ENCODE measurements around the gene SLC30A1.

The SLC30A1 gene

DNA sequence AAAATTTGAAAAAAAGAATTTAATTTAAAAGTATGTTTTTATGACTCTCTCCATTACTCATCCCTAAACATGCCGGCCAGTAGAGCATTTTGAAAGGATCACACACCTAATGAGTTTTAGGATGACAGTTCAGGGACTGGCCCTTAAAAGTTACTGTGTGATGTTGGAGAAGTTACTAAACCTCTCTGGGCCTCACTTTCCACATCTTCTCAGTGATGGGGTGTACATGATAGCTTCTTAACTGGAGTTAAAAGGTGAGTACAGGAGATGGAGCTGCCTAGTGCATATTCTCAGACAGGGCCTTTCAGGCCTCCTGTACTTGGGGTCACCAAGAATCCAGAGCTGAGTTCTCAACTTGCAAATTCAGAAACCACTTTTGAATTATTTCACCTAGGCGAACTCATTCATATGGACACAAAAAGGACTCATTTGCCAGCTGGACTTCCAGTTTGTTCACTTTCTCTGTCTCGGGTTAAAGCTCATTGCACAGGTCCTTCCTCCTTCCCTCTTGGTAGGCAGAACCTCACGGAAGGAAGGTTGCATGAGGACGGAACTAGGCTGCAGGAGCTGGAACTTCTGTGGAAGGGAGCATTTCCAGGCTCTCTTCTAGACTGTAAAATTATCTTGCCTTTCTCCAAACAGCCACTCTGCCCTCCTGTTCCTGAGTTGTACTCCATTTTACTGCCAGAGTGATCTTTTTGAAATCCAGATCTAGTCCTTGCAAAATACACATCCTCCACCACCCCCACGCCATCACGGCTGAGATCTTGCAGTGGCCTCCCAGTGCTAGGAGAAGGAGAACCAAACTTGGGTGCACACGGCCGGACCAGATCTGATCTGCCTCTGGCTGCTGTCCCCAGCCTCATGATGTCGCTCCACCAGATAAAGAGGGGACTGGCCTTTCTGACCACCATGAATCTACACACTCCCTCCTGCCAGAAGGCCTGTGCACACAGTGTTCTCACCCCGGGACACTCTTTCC is 4.3 kb upstream of the SLC30A1 start:
- no peaks in the 10 kb centered on the region for H3K79me2 ChIP-seq (ENCODE audit: insufficient read depth, low read length)
- H4K20me1 ChIP-seq (ENCODE audit: insufficient read depth, low read length): no peaks in the 10 kb centered on the region
- H3K36me3 ChIP-seq (ENCODE audit: insufficient read depth, low read length): no peaks in the 10 kb centered on the region
- no peak overlapping the region for H3K27ac ChIP-seq (ENCODE audit: low read depth, low read length, poor library complexity, severe bottlenecking)
- no peak overlapping the region for H3K4me3 ChIP-seq (ENCODE audit: low read depth, low read length, poor library complexity, severe bottlenecking)
- H3K4me2 ChIP-seq (ENCODE audit: low read length): no peak overlapping the region
- H3K4me1 ChIP-seq (ENCODE audit: insufficient read depth, low read length, severe bottlenecking): peaks cover 13% of the 10 kb centered on the region
- no peak for TF ChIP-seq EZH2 (IDR thresholded peaks at IDR 0.05; ENCODE audit: borderline replicate concordance, low read length)
- TF ChIP-seq, protein P1, sequence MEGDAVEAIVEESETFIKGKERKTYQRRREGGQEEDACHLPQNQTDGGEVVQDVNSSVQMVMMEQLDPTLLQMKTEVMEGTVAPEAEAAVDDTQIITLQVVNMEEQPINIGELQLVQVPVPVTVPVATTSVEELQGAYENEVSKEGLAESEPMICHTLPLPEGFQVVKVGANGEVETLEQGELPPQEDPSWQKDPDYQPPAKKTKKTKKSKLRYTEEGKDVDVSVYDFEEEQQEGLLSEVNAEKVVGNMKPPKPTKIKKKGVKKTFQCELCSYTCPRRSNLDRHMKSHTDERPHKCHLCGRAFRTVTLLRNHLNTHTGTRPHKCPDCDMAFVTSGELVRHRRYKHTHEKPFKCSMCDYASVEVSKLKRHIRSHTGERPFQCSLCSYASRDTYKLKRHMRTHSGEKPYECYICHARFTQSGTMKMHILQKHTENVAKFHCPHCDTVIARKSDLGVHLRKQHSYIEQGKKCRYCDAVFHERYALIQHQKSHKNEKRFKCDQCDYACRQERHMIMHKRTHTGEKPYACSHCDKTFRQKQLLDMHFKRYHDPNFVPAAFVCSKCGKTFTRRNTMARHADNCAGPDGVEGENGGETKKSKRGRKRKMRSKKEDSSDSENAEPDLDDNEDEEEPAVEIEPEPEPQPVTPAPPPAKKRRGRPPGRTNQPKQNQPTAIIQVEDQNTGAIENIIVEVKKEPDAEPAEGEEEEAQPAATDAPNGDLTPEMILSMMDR (IDR thresholded peaks at IDR 0.05; ENCODE audit: low read length): no peak
- no peak overlapping the region for H2AFZ ChIP-seq (ENCODE audit: low read length)
- no peaks in the 10 kb centered on the region for H3K9me2 ChIP-seq (ENCODE audit: low read depth, low read length)
- H3K9me3 ChIP-seq (ENCODE audit: low read length): no peaks in the 10 kb centered on the region
- H3F3A ChIP-seq (ENCODE audit: insufficient read depth, low read length): no peaks in the 10 kb centered on the region
- no peaks in the 10 kb centered on the region for H3K27me3 ChIP-seq (ENCODE audit: insufficient read depth, low read length)
- no peak overlapping the region for H3K9ac ChIP-seq (ENCODE audit: low read length)

DNA sequence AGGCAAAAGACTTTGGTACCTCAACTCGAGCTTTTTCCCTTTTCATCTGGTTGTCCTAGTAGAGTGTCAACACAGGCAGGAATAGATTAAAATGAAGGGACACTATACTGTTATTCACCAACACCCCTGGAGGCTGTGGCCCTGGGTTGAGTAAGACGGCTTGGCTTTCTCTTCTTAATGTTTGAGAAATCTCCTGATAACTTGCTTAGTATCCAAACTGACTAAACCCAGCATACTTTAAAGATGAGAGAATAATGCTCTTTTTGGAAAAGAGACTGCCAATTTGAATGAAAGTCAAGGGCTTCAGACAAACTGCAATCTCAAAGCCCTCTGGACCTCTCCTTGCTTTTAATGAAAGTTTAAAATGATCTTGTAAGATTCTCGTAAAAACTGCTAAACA is 2.6 kb upstream of the SLC30A1 start:
- H3K4me3 ChIP-seq (ENCODE audit: low read depth, low read length, poor library complexity, severe bottlenecking): no peak overlapping the region
- TF ChIP-seq EZH2 (IDR thresholded peaks at IDR 0.05; ENCODE audit: borderline replicate concordance, low read length): no peak
- TF ChIP-seq, protein P1 (IDR thresholded peaks at IDR 0.05; ENCODE audit: low read length): no peak
- no peak overlapping the region for H3K9ac ChIP-seq (ENCODE audit: low read length)
- H3K4me2 ChIP-seq (ENCODE audit: low read length): no peak overlapping the region
- H3K9me2 ChIP-seq (ENCODE audit: low read depth, low read length): no peaks in the 10 kb centered on the region
- H3K27ac ChIP-seq (ENCODE audit: low read depth, low read length, poor library complexity, severe bottlenecking): no peak overlapping the region
- H3K36me3 ChIP-seq (ENCODE audit: insufficient read depth, low read length): no peaks in the 10 kb centered on the region
- no peaks in the 10 kb centered on the region for H3K79me2 ChIP-seq (ENCODE audit: insufficient read depth, low read length)
- H3K9me3 ChIP-seq (ENCODE audit: low read length): no peaks in the 10 kb centered on the region
- H4K20me1 ChIP-seq (ENCODE audit: insufficient read depth, low read length): no peaks in the 10 kb centered on the region
- H3F3A ChIP-seq (ENCODE audit: insufficient read depth, low read length): no peaks in the 10 kb centered on the region
- no peak overlapping the region for H2AFZ ChIP-seq (ENCODE audit: low read length)
- peaks cover 30% of the 10 kb centered on the region for H3K4me1 ChIP-seq (ENCODE audit: insufficient read depth, low read length, severe bottlenecking)
- H3K27me3 ChIP-seq (ENCODE audit: insufficient read depth, low read length): no peaks in the 10 kb centered on the region

DNA sequence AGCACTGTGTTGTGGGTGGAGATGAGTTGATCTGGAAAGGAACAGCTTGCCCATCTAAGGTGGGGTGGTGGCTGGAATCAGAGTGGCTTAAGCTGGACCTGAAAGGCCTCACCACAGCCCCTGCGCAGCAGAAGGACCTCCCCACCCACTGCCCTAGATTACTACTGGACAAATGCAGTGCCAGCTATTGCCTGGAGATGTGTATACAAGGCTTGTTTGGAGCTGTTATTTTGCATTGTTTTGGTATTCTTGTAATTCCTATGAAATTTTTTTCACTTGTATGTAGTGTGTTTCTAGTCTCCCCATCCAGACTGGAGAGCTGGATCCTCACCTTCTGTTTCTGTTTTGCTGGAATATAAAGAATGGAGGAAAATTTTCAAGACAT is 1.3 kb upstream of the SLC30A1 start:
- H3K4me1 ChIP-seq (ENCODE audit: insufficient read depth, low read length, severe bottlenecking): peaks cover 30% of the 10 kb centered on the region
- no peaks in the 10 kb centered on the region for H3F3A ChIP-seq (ENCODE audit: insufficient read depth, low read length)
- H3K9me2 ChIP-seq (ENCODE audit: low read depth, low read length): no peaks in the 10 kb centered on the region
- H3K79me2 ChIP-seq (ENCODE audit: insufficient read depth, low read length): no peaks in the 10 kb centered on the region
- peaks cover 4% of the 10 kb centered on the region; the same call in 1 of the 2 replicates for H3K36me3 ChIP-seq (ENCODE audit: insufficient read depth, low read length)
- no peaks in the 10 kb centered on the region for H3K27me3 ChIP-seq (ENCODE audit: insufficient read depth, low read length)
- H3K27ac ChIP-seq (ENCODE audit: low read depth, low read length, poor library complexity, severe bottlenecking): no peak overlapping the region
- no peak overlapping the region for H3K9ac ChIP-seq (ENCODE audit: low read length)
- no peak overlapping the region for H2AFZ ChIP-seq (ENCODE audit: low read length)
- H3K4me2 ChIP-seq (ENCODE audit: low read length): no peak overlapping the region
- H4K20me1 ChIP-seq (ENCODE audit: insufficient read depth, low read length): no peaks in the 10 kb centered on the region
- H3K4me3 ChIP-seq (ENCODE audit: low read depth, low read length, poor library complexity, severe bottlenecking): no peak overlapping the region
- TF ChIP-seq EZH2 (IDR thresholded peaks at IDR 0.05; ENCODE audit: borderline replicate concordance, low read length): no peak
- TF ChIP-seq, protein P1 (IDR thresholded peaks at IDR 0.05; ENCODE audit: low read length): no peak
- H3K9me3 ChIP-seq (ENCODE audit: low read length): no peaks in the 10 kb centered on the region

All from OCI-LY1 (cell line).